Loucy (cell line): ENCODE measurements around the gene KDSR.

Source experiments
- H2AFZ ChIP-seq: fragments of 200-600 bp; sonication (generic); 2 replicates; pipeline ENCODE4 v1.6.0; 2016; ENCODE audit warnings: antibody characterized with exemption, mild to moderate bottlenecking, low read length, moderate library complexity
- H3F3A ChIP-seq: fragments of 200-600 bp; 2 replicates; pipeline ENCODE4 v1.6.0; 2016; ENCODE audit warnings: antibody characterized with exemption, low read depth, mild to moderate bottlenecking
- H3K27me3 ChIP-seq: fragments of 200-600 bp; sonication (generic); 2 replicates; pipeline ENCODE4 v1.6.1; 2014; ENCODE audit warnings: low read length, mild to moderate bottlenecking; ENCODE audit not compliant: insufficient read depth, poor library complexity, severe bottlenecking
- H3K36me3 ChIP-seq: fragments of 200-600 bp; sonication (generic); 2 replicates; pipeline ENCODE4 v1.6.1; 2016; ENCODE audit warnings: low read length; ENCODE audit not compliant: insufficient read depth
- H3K4me1 ChIP-seq: fragments of 200-600 bp; sonication (generic); 2 replicates; pipeline ENCODE4 v1.5.1; 2014; ENCODE audit warnings: low read length, mild to moderate bottlenecking; ENCODE audit not compliant: insufficient read depth, poor library complexity, severe bottlenecking
- H3K4me2 ChIP-seq: fragments of 200-600 bp; sonication (generic); 2 replicates; pipeline ENCODE4 v1.6.0; 2014; ENCODE audit warnings: antibody characterized with exemption, low read length, low read depth, mild to moderate bottlenecking; ENCODE audit not compliant: poor library complexity, severe bottlenecking
- H3K4me3 ChIP-seq: fragments of 200-600 bp; sonication (generic); 2 replicates; pipeline ENCODE4 v1.5.1; 2014; ENCODE audit warnings: low read length, mild to moderate bottlenecking, mixed read lengths; ENCODE audit not compliant: poor library complexity, severe bottlenecking
- H3K79me2 ChIP-seq: fragments of 200-600 bp; sonication (generic); 2 replicates; pipeline ENCODE4 v1.6.1; 2014; ENCODE audit warnings: low read length; ENCODE audit not compliant: insufficient read depth
- H3K9ac ChIP-seq: fragments of 200-600 bp; sonication (generic); 2 replicates; pipeline ENCODE4 v1.6.0; 2014; ENCODE audit warnings: mild to moderate bottlenecking, low read depth, low read length, moderate library complexity; ENCODE audit not compliant: poor library complexity, severe bottlenecking
- H3K9me2 ChIP-seq: fragments of 200-600 bp; sonication (generic); replicated peaks from 2 replicates; pipeline ENCODE4 v1.6.1; 2016; ENCODE audit warnings: low read depth, low read length, mixed read lengths
- H3K9me3 ChIP-seq: fragments of 200-600 bp; sonication (generic); 2 replicates; pipeline ENCODE4 v1.6.1; 2014; ENCODE audit warnings: mild to moderate bottlenecking, antibody characterized with exemption, low read length, low read depth; ENCODE audit not compliant: insufficient read depth
- H4K20me1 ChIP-seq: fragments of 200-600 bp; sonication (generic); 2 replicates; pipeline ENCODE4 v1.6.0; 2014; ENCODE audit warnings: antibody characterized with exemption, low read length, mild to moderate bottlenecking; ENCODE audit not compliant: insufficient read depth, poor library complexity, severe bottlenecking
- EZH2phosphoT487 ChIP-seq: fragments of 200-600 bp; IDR thresholded peaks from 2 replicates; pipeline ENCODE4 v1.6.1; 2018; ENCODE audit warnings: antibody characterized with exemption, mild to moderate bottlenecking, moderate library complexity, borderline replicate concordance
- TF ChIP-seq, protein P1 (sequence below): fragments of 200-600 bp; sonication (generic); conservative IDR thresholded peaks from 2 replicates; pipeline ENCODE4 v1.5.1; 2014; ENCODE audit warnings: mild to moderate bottlenecking, antibody characterized with exemption, low read length

KDSR gene

DNA sequence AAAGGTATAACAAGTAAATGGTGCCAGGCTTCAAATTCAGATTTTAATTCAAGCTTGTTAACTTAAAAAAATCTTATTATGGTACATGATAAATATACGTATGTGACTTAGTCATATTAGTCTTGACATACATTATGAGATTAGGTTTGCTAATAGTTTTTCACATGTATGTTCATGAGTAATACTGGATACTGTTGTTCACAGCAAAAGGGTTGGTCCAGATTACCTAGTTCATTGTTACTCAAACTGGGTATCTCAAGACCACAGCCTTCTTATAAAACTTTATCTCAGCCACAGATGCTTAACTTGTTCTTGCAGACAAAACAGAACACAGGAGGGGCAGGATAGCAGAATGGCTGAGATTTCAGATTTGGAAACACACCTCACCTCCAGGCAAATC, 28.5 kb upstream of the KDSR start:
- Histone ChIP-seq H3K9ac (no peak overlapping the region), H3F3A (no peaks in the 10 kb centered on the region), H3K9me2 (no peaks in the 10 kb centered on the region), H4K20me1 (no peaks in the 10 kb centered on the region), H3K36me3 (peaks cover 80% of the 10 kb centered on the region), H3K79me2 (no peaks in the 10 kb centered on the region), H3K4me3 (no peak overlapping the region), H3K4me2 (no peak overlapping the region), H3K27me3 (no peaks in the 10 kb centered on the region), H3K4me1 (no peaks in the 10 kb centered on the region), H2AFZ (no peak overlapping the region), H3K9me3 (no peaks in the 10 kb centered on the region)
- TF ChIP-seq, protein P1, sequence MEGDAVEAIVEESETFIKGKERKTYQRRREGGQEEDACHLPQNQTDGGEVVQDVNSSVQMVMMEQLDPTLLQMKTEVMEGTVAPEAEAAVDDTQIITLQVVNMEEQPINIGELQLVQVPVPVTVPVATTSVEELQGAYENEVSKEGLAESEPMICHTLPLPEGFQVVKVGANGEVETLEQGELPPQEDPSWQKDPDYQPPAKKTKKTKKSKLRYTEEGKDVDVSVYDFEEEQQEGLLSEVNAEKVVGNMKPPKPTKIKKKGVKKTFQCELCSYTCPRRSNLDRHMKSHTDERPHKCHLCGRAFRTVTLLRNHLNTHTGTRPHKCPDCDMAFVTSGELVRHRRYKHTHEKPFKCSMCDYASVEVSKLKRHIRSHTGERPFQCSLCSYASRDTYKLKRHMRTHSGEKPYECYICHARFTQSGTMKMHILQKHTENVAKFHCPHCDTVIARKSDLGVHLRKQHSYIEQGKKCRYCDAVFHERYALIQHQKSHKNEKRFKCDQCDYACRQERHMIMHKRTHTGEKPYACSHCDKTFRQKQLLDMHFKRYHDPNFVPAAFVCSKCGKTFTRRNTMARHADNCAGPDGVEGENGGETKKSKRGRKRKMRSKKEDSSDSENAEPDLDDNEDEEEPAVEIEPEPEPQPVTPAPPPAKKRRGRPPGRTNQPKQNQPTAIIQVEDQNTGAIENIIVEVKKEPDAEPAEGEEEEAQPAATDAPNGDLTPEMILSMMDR = no peak
- TF ChIP-seq EZH2phosphoT487 = no peak

DNA sequence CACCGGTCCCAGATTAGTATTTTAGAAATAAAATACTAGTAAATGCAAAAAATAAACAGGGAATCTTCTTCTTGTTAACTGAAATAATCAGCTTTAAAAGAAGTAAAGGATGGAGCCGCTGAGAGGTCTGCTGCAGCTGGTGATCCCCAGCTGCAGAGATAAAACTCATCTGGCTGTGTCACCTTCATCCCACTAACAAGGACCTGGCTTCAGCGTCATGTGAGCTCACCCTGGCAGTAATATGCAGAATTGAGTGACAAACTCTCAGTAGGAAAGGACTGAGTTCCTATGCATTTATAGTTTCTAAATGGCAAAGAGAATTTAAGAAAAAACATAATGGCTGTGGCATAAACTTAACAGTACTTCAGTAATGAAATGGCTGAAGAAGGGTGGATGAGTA, 27.9 kb upstream of the KDSR start:
- no peaks in the 10 kb centered on the region for H3K9me3 ChIP-seq
- H3K79me2 ChIP-seq = no peaks in the 10 kb centered on the region
- H3K4me2 ChIP-seq = no peak overlapping the region
- H3K36me3 ChIP-seq = peaks cover 77% of the 10 kb centered on the region
- H3K27me3 ChIP-seq = no peaks in the 10 kb centered on the region
- H3K9ac ChIP-seq = no peak overlapping the region
- no peak overlapping the region for H3K4me3 ChIP-seq
- H3F3A ChIP-seq = no peaks in the 10 kb centered on the region
- no peak overlapping the region for H2AFZ ChIP-seq
- no peaks in the 10 kb centered on the region for H3K4me1 ChIP-seq
- no peaks in the 10 kb centered on the region for H4K20me1 ChIP-seq
- no peak for TF ChIP-seq EZH2phosphoT487
- TF ChIP-seq, protein P1 = no peak
- H3K9me2 ChIP-seq = no peaks in the 10 kb centered on the region

DNA sequence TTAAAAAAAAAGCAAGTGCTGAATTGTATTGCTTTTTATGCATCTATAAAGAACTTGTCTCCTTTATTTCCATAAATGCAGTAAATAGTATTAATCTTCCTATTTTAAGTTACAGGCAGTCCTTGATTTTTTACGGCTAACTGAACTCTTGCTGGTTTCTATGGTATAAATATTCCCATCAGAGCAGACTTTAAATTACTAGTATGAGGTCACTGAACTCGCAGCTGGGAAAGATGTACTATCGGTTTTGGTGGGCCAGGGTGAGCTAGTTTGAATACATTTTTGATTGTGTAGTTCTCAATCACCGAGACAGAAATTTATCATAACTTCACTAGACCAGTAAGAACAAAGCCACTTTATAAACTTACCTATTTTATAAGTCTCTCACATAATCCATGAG, 20.9 kb upstream of the KDSR start:
- no peak for TF ChIP-seq EZH2phosphoT487
- TF ChIP-seq, protein P1 = no peak

More for the DNA sequence above, 20.9 kb upstream of the KDSR start:
- Histone ChIP-seq H3K79me2 (no peaks in the 10 kb centered on the region), H3K4me2 (no peak overlapping the region), H3K9me3 (no peaks in the 10 kb centered on the region), H4K20me1 (no peaks in the 10 kb centered on the region), H3K9me2 (no peaks in the 10 kb centered on the region), H3K36me3 (peaks cover 32% of the 10 kb centered on the region; the same call in 1 of the 2 replicates), H3K4me1 (no peaks in the 10 kb centered on the region), H3K4me3 (no peak overlapping the region), H3K27me3 (no peaks in the 10 kb centered on the region), H3F3A (no peaks in the 10 kb centered on the region), H2AFZ (no peak overlapping the region), H3K9ac (no peak overlapping the region)
